Raji (cell line): Measurements from ENCODE around the gene IL18R1.

Experiments
- POLR2A ChIP-seq: IDR thresholded peaks from 2 replicates; pipeline ENCODE4 v1.6.1; 2011; ENCODE audit warnings: low read depth, low read length, control low read depth; ENCODE audit not compliant: insufficient read depth

The IL18R1 gene

DNA sequence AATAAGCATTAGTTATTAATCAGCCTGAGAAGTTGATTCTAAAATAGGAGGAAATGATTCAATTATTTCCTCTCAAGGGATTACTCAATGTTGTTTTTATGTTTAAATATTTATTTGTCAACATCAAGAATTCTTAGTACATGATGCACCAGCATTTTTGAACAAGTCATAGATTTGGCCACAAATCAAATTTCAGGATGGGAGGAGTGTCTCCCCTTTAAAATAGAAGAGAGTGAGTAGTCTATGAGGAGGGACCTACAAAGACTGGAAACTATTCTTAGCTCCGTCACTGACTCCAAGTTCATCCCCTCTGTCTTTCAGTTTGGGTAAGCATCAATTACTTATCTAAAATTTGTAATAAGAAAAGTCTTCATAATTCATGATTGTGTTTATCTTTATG is 18.6 kb upstream of the IL18R1 start:
- TF ChIP-seq POLR2A: no peak

DNA sequence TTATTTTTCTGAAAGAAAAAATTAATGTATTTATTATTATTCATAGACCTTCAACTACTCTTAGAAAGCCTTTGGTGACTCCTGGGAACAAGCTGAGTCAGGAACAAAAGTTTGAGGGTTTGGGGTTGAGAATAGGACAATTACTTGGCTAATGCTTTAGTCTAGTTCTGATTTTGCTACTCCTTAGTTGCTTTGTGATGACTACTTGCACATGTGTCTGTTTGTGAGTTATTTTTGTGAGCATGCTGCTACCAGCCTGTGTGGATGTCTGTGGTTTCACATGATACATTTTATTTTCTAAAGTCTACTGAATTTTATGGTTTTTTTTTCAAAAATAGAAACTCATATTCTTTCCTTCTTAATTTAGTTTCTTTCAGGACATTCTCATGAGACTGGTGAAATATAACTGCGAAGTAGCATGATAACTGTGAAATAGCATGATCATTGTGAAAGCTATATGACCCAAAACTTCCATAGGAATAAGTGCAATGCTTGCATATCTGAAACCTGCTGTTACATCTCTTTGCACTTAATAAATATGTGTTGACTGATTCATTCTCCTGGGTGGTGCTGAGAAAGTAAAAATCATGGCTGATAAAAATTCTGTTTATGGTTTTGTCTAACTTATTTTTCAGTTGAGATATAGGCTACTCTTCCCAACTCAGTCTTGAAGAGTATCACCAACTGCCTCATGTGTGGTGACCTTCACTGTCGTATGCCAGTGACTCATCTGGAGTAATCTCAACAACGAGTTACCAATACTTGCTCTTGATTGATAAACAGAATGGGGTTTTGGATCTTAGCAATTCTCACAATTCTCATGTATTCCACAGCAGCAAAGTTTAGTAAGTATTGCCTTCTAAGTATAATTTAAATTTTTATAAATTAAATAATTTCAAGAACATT is 17.9 kb upstream of the IL18R1 start:
- no peak for TF ChIP-seq POLR2A

DNA sequence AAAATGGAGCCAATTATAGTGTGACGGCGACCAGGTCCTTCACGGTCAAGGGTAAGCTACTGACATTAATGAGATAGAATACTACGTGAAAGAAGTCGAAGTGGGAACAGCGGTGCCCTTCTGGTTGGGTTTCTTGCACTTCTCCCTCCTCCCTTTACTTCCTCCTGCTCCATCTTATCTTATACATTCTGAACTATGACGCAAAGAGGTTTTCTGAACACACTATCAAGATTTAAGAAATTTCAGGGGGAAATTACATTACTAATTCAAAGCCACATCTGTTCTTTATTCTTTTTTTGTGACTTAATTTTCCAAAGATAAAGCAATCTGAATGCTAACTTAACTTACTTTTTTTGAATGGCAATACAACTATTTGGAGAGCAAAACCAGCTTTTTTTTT is 14.8 kb upstream of the IL18R1 start:
- no peak for TF ChIP-seq POLR2A

- TF ChIP-seq POLR2A: no peak
Measured at GRCh38 chr2:102342888-102343287, 12.7 kb upstream of the IL18R1 start.

DNA sequence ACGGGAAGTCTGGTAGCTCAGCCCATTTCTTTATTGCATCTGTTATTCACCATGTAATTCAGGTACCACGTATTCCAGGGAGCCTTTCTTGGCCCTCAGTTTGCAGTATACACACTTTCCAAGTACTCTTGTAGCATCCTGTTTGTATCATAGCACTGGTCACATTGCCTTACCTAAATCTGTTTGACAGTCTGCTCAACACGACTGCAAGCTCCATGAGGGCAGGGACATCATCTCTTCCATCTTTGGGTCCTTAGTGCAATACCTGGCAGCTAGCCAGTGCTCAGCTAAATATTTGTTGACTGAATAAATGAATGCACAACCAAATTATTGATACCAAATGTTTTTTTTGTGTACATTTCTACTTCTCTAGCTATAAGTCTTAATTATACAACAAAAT is 11.2 kb upstream of the IL18R1 start:
- no peak for TF ChIP-seq POLR2A

DNA sequence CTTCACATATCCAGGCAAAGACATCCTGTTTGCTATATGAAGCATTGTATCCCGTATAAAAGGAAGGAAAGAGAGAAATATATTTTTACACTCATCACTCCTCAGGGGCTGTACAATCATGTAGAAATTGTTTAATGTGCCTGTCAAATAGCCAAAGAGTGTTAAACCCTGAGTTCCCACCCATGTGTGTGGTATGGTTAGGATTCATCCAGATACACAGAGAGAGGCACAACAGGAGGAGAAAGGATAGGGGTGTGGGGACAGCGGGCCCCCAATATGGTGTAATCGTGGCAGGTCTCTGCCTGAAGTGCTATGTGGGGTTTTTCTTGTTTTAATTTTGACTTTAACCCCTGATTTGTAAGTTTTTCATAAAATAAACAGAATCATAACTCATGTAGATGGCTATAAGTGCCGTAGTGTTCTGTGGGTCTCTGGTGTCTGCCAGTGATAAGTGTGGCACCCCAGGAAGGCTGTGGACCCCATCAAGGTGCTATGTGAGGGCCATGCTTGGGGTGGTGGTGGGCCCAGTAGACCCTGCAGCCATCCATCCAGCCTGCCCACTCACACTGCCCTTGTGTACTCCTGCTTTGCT is 10.2 kb upstream of the IL18R1 start:
- TF ChIP-seq POLR2A: no peak

GRCh38 chr2:102346381-102347130 is 9.0 kb upstream of the IL18R1 start:
- TF ChIP-seq POLR2A: no peak

GRCh38 chr2:102350137-102350793 is 5.3 kb upstream of the IL18R1 start:
- no peak for TF ChIP-seq POLR2A

DNA sequence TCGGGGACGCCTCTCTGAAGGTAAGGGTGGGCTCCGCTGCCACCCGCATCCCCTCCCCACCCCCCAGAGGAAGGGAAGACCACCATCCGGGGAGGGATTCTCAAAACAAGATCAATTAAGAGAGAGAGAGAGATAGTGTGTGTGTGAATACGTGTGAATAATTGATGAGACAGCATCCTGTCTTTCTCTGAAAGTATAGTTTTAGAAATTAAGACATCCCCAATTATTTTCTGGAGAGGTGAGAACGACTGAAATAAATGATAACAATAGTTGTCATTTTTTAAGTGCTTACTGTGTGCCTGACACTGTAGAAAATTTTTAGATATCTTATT is 751 bp downstream of the IL18R1 start:
- TF ChIP-seq POLR2A: no peak

DNA sequence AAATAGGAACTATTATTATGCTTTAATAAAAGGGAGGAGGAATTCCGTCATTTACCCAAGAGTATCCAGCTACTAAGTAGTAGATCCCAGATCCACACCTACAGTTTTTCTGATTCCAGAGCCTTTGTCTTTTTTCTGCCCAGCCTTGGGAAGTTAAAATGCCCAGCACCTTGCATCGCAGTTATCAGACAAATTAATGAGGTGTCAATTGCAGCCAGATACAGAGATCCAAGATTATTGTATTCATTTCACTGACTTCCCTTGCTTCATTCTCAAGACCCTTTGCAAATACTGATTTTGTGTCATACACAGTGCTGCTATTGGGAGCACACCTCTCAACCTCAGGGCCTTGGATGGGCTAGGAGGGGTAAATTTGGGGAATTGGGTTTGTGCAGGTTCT is 1.1 kb downstream of the IL18R1 start:
- no peak for TF ChIP-seq POLR2A

DNA sequence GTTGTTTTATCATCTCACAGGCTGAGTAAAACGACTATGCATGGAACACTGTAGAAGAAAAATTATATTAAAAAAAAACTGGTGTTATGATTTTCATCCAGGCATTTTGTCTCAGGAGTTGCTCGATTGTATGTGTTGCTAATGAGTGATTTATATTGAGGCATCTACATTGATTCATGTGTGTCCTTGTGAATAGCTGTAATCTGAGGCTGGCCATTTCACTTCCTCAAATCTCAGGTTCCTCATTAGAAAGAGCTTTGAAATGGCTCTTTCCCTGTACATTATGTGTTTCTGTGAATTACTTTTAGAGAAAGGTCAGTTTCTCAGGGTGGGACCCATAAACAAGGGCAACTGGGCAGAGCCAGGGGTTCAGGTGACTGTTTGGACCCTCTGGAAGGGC is 2.3 kb downstream of the IL18R1 start:
- TF ChIP-seq POLR2A: no peak

DNA sequence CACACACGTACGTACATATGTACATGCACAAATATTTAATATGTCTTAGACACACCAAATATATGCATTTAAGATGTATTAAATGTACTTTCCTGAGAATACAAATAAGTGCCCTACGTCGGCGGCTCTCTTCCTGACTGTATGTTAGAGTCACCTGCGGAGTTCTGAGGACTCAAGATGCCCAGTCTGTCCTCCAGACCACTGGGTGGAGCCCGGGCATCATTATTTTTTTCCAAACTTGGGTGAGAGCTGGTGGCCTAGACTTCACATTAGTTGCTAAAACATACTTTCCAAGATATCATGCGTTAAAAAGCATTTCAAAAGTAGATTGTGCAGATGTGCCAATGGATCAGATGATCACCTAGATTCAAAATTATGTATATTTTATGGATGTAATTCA is 2.9 kb downstream of the IL18R1 start:
- TF ChIP-seq POLR2A: no peak

GRCh38 chr2:102359527-102359926 is 3.9 kb downstream of the IL18R1 start:
- TF ChIP-seq POLR2A: no peak

- TF ChIP-seq POLR2A: no peak
Measured at GRCh38 chr2:102361632-102362241, 6.1 kb downstream of the IL18R1 start.

- TF ChIP-seq POLR2A: no peak
Measured at GRCh38 chr2:102365763-102366162, 10.2 kb downstream of the IL18R1 start.

- TF ChIP-seq POLR2A: no peak
Measured at GRCh38 chr2:102366406-102367112, 11.0 kb downstream of the IL18R1 start.
